OCI-LY1 (cell line): ENCODE results near the gene TNFSF13.

ENCODE experiments used
- EZH2 ChIP-seq: fragments of 200-600 bp; sonication (generic), shearing (Covaris generic); IDR thresholded peaks from 2 replicates; pipeline ENCODE4 v1.8.0; 2017; ENCODE audit warnings: borderline replicate concordance, mixed run types, mild to moderate bottlenecking, antibody characterized with exemption, low read length, moderate library complexity, mixed read lengths
- TF ChIP-seq, protein P1 (sequence below): fragments of 200-600 bp; sonication (generic), shearing (Covaris generic); IDR thresholded peaks from 2 replicates; pipeline ENCODE4 v1.5.1; 2017; ENCODE audit warnings: mild to moderate bottlenecking, antibody characterized with exemption, low read length, moderate library complexity, mixed read lengths

- TF ChIP-seq, protein P1, sequence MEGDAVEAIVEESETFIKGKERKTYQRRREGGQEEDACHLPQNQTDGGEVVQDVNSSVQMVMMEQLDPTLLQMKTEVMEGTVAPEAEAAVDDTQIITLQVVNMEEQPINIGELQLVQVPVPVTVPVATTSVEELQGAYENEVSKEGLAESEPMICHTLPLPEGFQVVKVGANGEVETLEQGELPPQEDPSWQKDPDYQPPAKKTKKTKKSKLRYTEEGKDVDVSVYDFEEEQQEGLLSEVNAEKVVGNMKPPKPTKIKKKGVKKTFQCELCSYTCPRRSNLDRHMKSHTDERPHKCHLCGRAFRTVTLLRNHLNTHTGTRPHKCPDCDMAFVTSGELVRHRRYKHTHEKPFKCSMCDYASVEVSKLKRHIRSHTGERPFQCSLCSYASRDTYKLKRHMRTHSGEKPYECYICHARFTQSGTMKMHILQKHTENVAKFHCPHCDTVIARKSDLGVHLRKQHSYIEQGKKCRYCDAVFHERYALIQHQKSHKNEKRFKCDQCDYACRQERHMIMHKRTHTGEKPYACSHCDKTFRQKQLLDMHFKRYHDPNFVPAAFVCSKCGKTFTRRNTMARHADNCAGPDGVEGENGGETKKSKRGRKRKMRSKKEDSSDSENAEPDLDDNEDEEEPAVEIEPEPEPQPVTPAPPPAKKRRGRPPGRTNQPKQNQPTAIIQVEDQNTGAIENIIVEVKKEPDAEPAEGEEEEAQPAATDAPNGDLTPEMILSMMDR, result no peak
- TF ChIP-seq EZH2, result no peak
Observed at GRCh38 chr17:7573324-7574080, 15.0 kb downstream of the TNFSF13 start.
